ENCODE results near the gene ARHGAP29. TPM values are rescaled to one million over a fixed set of nuclear protein-coding genes. Genes with fewer than 3 reads are reported as not detected.
A peak's percentile ranks its signal among the peaks of the same experiment; 100 is the strongest.

The ARHGAP29 gene
- total RNA-seq, 1 donor from 2014 or later = 27.3 TPM

- Histone ChIP-seq H3K4me1 (peaks cover 15% of the 10 kb centered on the region), H3K27me3 (no peaks in the 10 kb centered on the region), H3K9me3 (no peaks in the 10 kb centered on the region), H3K36me3 (no peaks in the 10 kb centered on the region), H3K27ac (no peak overlapping the region), H3K4me3 (no peak overlapping the region)
- no peak for DNase-seq (ENCODE audit: extremely low spot score in 2 of 2)
- TF ChIP-seq, protein P1, sequence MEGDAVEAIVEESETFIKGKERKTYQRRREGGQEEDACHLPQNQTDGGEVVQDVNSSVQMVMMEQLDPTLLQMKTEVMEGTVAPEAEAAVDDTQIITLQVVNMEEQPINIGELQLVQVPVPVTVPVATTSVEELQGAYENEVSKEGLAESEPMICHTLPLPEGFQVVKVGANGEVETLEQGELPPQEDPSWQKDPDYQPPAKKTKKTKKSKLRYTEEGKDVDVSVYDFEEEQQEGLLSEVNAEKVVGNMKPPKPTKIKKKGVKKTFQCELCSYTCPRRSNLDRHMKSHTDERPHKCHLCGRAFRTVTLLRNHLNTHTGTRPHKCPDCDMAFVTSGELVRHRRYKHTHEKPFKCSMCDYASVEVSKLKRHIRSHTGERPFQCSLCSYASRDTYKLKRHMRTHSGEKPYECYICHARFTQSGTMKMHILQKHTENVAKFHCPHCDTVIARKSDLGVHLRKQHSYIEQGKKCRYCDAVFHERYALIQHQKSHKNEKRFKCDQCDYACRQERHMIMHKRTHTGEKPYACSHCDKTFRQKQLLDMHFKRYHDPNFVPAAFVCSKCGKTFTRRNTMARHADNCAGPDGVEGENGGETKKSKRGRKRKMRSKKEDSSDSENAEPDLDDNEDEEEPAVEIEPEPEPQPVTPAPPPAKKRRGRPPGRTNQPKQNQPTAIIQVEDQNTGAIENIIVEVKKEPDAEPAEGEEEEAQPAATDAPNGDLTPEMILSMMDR (IDR thresholded peaks at IDR 0.05) = no peak
- TF ChIP-seq POLR2A (IDR thresholded peaks at IDR 0.05) (no peak), POLR2AphosphoS5 (IDR thresholded peaks at IDR 0.05; ENCODE audit: insufficient read depth in 1 of 2, low read depth in 1 of 2) (no peak)
- intact Hi-C loops (cut with DNase I) = no loop called here
Measured at GRCh38 chr1:94279038-94279437, 41.7 kb upstream of the ARHGAP29 start.

DNA sequence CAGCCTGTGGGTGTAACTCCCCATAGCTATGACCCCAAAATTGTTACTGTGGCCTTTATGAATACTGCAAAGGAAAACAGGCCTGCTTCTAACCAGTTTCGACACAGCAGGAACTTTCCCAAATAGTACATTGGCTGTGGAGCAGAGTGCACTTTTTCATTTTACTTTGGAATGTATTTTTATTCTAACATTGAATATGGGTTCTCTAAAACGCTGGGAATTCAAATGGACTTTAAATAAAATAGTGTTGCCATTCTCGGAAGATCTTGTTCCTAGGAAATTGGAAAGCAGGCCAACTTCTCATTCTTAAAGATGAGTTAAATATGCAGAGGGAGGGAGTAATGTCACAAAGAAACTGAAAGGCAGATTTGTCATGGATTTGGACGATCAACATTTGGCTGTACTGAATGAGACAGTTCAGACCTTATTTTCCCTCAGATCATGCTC, 39.6 kb upstream of the ARHGAP29 start:
- TF ChIP-seq, protein P1 (IDR thresholded peaks at IDR 0.05) = no peak
- peak in 1 of 2 donors; percentile 40 for TF ChIP-seq POLR2AphosphoS5 (IDR thresholded peaks at IDR 0.05; ENCODE audit: insufficient read depth in 1 of 2, low read depth in 1 of 2)
- Histone ChIP-seq H3K27ac (peak overlapping the region; percentile 44), H3K4me3 (no peak overlapping the region), H3K9me3 (no peaks in the 10 kb centered on the region), H3K36me3 (no peaks in the 10 kb centered on the region), H3K27me3 (no peaks in the 10 kb centered on the region), H3K4me1 (peaks cover 22% of the 10 kb centered on the region)
- intact Hi-C loops (cut with DNase I) = no loop called here
- no peak for DNase-seq (ENCODE audit: extremely low spot score in 2 of 2)

GRCh38 chr1:94275083-94275482, 37.7 kb upstream of the ARHGAP29 start:
- H3K9me3 ChIP-seq = no peaks in the 10 kb centered on the region
- intact Hi-C loops (cut with DNase I) = no loop called here
- peaks cover 22% of the 10 kb centered on the region for H3K4me1 ChIP-seq
- H3K27me3 ChIP-seq = no peaks in the 10 kb centered on the region
- no peak overlapping the region for H3K4me3 ChIP-seq
- DNase-seq (ENCODE audit: extremely low spot score in 2 of 2) = no peak
- H3K36me3 ChIP-seq = no peaks in the 10 kb centered on the region
- TF ChIP-seq POLR2AphosphoS5 (IDR thresholded peaks at IDR 0.05; ENCODE audit: insufficient read depth in 1 of 2, low read depth in 1 of 2) (no peak), POLR2A (IDR thresholded peaks at IDR 0.05) (no peak)
- TF ChIP-seq, protein P1 (IDR thresholded peaks at IDR 0.05) = no peak
- no peak overlapping the region for H3K27ac ChIP-seq

- no peaks in the 10 kb centered on the region for H3K36me3 ChIP-seq
- H3K9me3 ChIP-seq = no peaks in the 10 kb centered on the region
- intact Hi-C loops (cut with DNase I) = no loop called here
- TF ChIP-seq POLR2AphosphoS5 (IDR thresholded peaks at IDR 0.05; ENCODE audit: insufficient read depth in 1 of 2, low read depth in 1 of 2) (no peak), POLR2A (IDR thresholded peaks at IDR 0.05) (no peak)
- no peaks in the 10 kb centered on the region for H3K27me3 ChIP-seq
- peaks cover 22% of the 10 kb centered on the region for H3K4me1 ChIP-seq
- H3K4me3 ChIP-seq = no peak overlapping the region
- no peak overlapping the region for H3K27ac ChIP-seq
- DNase-seq (ENCODE audit: extremely low spot score in 2 of 2) = no peak
Measured at GRCh38 chr1:94274561-94274960, 37.2 kb upstream of the ARHGAP29 start.

DNA sequence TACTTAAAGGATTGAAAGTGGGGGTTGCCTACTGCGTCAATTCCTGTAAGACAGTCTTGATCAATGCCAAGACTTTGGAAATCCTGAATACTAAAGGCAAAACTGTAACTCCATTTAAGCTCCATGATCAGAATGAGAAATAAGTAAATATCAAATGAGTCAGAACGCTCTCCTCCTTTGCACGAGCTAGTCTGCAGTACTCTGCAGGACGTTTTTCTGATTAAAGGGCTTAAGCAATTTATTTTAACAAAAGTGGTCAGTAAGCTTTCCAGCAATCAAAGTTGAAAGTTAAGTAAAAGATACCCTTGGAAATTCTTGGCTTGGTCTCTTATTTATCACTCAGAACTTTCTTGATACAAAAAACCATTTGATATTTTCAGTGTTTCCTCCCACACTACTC, 35.7 kb upstream of the ARHGAP29 start:
- no peaks in the 10 kb centered on the region for H3K27me3 ChIP-seq
- H3K4me3 ChIP-seq = no peak overlapping the region
- intact Hi-C loops (cut with DNase I) = no loop called here
- H3K27ac ChIP-seq = no peak overlapping the region
- peaks cover 22% of the 10 kb centered on the region for H3K4me1 ChIP-seq
- no peak for TF ChIP-seq POLR2A (IDR thresholded peaks at IDR 0.05)
- TF ChIP-seq, protein P1 (IDR thresholded peaks at IDR 0.05) = no peak
- no peak for TF ChIP-seq POLR2AphosphoS5 (IDR thresholded peaks at IDR 0.05; ENCODE audit: insufficient read depth in 1 of 2, low read depth in 1 of 2)
- DNase-seq (ENCODE audit: extremely low spot score in 2 of 2) = no peak
- no peaks in the 10 kb centered on the region for H3K9me3 ChIP-seq
- H3K36me3 ChIP-seq = no peaks in the 10 kb centered on the region

All from vagina (tissue), 2 donors.